Stimulated activated effector memory CD8-positive, alpha-beta T cell treated with anti-CD3 and anti-CD28 coated beads, Interleukin-12 subunit alpha, Interleukin-12 subunit beta, amount 100 ng/mL, for 72 hours (primary cell): ENCODE data around the gene DGLUCY.
"Not testable (repeated sequence)": the region's sequence is repeated elsewhere in the genome, so short reads cannot be mapped to it uniquely, and the experiment has no call there.

Source experiments
- ATAC-seq: fragments of 150-1000 bp; cut with Tn5 transposase; 2 replicates; pipeline ENCODE4 v1.10.0; 2021
- DNase-seq, 2 donors: peaks; one replicate each; pipeline ENCODE4 v3.0.0; 2021 to 2022; ENCODE audit warnings: low spot score in 2 of 2
- H3K27ac Mint-ChIP-seq: one replicate; pipeline ENCODE4 v1.8.0; 2022; ENCODE audit warnings: mild to moderate bottlenecking, mixed read lengths
- H3K36me3 Mint-ChIP-seq: one replicate; pipeline ENCODE4 v1.8.0; 2022; ENCODE audit warnings: mild to moderate bottlenecking, mixed read lengths
- H3K4me1 Mint-ChIP-seq: one replicate; pipeline ENCODE4 v1.8.0; 2022; ENCODE audit warnings: mixed read lengths
- H3K4me3 Mint-ChIP-seq: one replicate; pipeline ENCODE4 v1.8.0; 2022; ENCODE audit warnings: mild to moderate bottlenecking, mixed read lengths
- H3K9me3 Mint-ChIP-seq: one replicate; pipeline ENCODE4 v1.8.0; 2022; ENCODE audit warnings: mixed read lengths

Gene DGLUCY

DNA sequence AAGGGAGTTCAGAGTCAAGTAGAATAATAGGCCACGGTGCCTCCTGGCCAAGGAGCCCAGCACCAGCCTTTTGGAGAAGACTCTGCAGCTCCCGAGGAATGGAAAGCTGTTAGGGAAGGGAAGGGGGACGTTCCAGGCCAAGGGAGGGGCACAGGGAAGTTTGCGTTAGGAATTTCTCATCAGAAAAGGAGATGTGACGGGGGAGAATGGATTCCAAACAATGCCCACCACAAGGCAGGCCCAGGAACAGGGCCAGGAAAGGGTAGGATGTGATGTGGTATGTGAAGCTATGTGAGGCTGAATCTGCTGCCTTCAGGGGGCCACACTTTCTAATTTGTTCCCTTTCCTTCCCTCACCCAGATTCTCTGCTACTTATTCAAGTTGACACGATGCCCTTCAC, 46.0 kb downstream of the DGLUCY start:
- Mint-ChIP-seq H3K36me3 (peaks cover 79% of the 10 kb centered on the region), H3K4me1 (peaks cover 23% of the 10 kb centered on the region), H3K4me3 (no peak overlapping the region), H3K9me3 (no peaks in the 10 kb centered on the region), H3K27ac (peak overlapping the region; percentile 40)
- DNase-seq (no peak), ATAC-seq (no peak)

DNA sequence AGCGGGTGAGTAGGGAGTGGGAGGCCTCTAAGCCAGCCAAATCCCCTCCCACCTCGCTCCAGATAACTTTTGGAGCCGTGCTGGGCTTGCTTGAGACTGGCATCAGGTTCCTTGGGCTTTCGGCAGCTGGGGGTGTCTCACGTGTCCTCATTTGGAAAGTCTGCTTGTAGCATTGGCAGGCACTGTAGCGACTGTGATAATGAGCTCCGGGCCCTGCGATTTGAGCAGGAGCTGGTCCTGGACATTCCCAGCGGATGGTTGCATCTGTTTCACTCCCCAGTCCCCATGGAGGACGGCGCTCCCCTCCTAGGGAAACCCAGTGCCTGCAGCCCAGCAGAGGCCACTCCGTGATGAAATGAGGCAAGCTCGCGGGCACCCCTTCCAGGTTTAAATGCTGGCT, 49.4 kb downstream of the DGLUCY start:
- H3K36me3 Mint-ChIP-seq = peaks cover 88% of the 10 kb centered on the region
- peaks cover 5% of the 10 kb centered on the region for H3K4me1 Mint-ChIP-seq
- H3K9me3 Mint-ChIP-seq = no peaks in the 10 kb centered on the region
- peak overlapping the region; percentile 76 for H3K27ac Mint-ChIP-seq
- ATAC-seq (no peak), DNase-seq (no peak)
- H3K4me3 Mint-ChIP-seq = no peak overlapping the region

DNA sequence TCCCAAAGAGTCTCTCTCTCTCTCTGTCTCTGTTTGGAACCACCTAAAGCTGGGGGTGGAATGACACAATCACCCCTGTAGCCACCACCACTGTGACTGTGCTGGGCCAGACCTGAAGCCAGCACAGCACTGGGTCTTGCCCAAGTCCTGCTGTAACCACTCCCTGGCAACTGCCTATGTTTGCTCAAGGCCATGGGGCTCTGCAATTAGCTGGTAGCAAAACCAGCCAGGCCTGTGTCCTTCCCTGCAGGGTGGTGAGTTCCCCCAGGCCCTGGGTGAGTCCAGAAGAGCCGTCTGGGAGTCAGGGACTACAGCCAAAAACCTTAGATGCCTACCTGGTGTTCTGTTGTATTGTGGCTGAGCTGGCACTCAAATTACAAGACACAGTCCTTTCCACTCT, 50.8 kb downstream of the DGLUCY start:
- no peaks in the 10 kb centered on the region for H3K9me3 Mint-ChIP-seq
- peak overlapping the region; percentile 76 for H3K27ac Mint-ChIP-seq
- H3K4me1 Mint-ChIP-seq = peaks cover 3% of the 10 kb centered on the region
- ATAC-seq (no peak), DNase-seq (no peak)
- H3K4me3 Mint-ChIP-seq = no peak overlapping the region
- H3K36me3 Mint-ChIP-seq = peaks cover 88% of the 10 kb centered on the region

DNA sequence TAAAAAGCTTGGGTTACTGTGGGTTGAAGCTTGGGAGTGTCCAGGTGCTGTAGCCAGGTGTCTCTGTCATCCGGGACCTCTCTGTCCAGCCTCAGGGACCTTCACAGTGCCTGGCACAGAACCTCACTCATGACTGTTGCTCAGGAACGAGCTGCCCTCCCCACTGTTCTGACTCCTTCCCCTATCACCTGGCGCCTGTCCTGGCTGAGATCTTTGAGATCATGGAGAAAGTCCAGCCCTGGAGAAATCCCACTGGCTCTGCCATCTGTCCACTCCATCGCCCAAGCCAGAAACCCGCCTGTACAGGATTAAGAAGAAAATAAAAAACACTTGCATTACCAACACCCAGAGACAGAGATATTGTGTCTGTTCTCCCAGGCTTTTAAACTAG, 53.5 kb downstream of the DGLUCY start:
- H3K27ac Mint-ChIP-seq = peak overlapping the region; percentile 83
- no peaks in the 10 kb centered on the region for H3K4me1 Mint-ChIP-seq
- peaks cover 80% of the 10 kb centered on the region for H3K36me3 Mint-ChIP-seq
- DNase-seq (no peak), ATAC-seq (no peak)
- no peaks in the 10 kb centered on the region for H3K9me3 Mint-ChIP-seq
- H3K4me3 Mint-ChIP-seq = no peak overlapping the region

DNA sequence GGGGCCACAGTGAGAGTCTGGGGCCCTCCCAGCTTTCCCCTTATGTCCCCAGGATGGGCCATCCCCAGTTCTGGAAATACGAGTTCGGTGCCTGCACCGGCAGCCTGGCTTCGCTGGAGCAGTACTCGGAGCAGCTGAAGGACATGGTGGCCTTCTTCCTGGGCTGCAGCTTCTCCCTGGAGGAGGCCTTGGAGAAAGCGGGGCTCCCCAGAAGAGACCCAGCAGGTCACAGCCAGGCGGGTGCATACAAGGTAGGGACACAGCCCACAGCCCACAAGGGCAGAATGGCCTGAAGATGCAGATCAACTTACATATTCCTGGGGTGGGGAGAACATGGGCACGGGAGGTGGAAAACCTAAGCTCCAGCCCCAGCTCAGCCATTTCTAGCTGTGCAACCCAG, 56.1 kb downstream of the DGLUCY start:
- no peak for DNase-seq
- Mint-ChIP-seq H3K4me3 (no peak overlapping the region), H3K27ac (peak overlapping the region; percentile 83), H3K36me3 (peaks cover 85% of the 10 kb centered on the region), H3K4me1 (peaks cover 9% of the 10 kb centered on the region), H3K9me3 (no peaks in the 10 kb centered on the region)
- no peak for ATAC-seq

DNA sequence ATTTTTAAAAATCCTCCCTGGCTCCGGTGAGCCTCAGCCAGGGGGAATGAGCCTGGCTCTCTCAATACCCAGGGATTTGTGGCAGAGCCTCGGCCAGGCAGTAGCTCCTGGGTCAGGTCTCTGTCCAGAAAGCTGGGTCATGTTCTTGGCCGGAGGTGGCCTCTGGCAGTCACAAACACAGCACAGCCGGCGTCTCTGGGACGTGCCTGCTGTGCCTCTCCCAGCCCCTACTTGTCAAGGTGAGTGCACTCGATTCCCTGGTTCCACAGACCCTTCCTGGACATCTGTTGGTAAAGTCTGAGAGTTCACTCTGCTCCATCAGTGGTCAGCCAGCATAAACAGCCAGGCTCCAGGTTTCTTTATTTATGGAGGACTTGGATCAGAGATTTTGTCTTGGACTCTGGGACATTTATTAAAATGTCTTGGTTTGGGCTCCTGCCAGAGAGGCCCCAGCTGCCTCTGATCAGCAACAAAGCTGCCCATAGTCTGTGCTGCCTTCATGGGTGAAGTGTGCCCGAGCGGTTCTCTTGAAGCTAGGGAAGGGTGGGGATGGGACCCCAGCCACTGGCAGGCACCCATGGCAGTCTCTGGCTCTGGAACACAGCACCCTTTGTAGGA, 56.7 kb downstream of the DGLUCY start:
- DNase-seq (no peak), ATAC-seq (no peak)
- peaks cover 85% of the 10 kb centered on the region for H3K36me3 Mint-ChIP-seq
- H3K4me1 Mint-ChIP-seq = peaks cover 9% of the 10 kb centered on the region
- no peaks in the 10 kb centered on the region for H3K9me3 Mint-ChIP-seq
- peak overlapping the region; percentile 83 for H3K27ac Mint-ChIP-seq
- H3K4me3 Mint-ChIP-seq = no peak overlapping the region

DNA sequence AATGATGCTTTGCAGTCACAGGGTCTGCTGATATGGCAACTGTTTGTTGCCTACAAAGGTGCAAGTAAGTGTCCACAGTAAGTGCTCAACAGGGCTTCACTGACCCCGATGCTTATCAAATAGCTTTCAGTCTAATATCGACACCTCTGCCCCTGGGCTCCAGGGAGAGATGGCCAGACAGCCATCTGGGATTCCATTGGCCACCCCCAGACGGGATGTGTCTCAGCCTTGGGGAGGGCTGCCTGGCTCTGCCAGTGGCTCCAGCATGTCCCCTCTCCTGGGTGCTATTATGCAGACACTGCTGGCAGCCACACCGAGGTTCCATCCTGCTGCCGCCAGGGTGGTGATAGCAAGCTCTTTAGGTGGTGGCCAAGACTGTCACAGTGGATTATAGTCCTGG, 57.4 kb downstream of the DGLUCY start:
- Mint-ChIP-seq H3K4me1 (peaks cover 9% of the 10 kb centered on the region), H3K36me3 (peaks cover 84% of the 10 kb centered on the region), H3K4me3 (no peak overlapping the region), H3K27ac (peak overlapping the region; percentile 26), H3K9me3 (no peaks in the 10 kb centered on the region)
- ATAC-seq (no peak), DNase-seq (no peak)

DNA sequence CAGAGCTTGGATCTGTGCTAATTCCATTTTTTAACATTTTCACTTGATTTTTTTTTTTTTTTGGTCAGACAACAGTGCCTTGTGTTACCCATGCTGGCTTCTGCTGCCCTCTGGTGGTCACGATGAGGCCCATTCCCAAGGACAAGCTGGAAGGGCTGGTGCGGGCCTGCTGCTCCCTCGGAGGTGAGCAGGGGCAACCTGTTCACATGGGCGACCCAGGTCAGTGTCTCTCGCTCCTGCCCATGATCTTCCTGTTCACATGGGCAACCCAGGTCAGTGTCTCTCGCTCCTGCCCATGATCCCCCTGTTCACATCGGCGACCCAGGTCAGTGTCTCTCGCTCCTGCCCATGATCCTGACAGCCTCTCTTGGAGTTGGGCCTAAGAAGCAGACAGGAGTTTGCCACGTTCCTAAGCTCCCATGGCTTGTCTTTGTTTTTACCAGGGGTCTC, 59.4 kb downstream of the DGLUCY start:
- DNase-seq (peak; percentile 65 to 80), ATAC-seq (peak; percentile 79)

DNA sequence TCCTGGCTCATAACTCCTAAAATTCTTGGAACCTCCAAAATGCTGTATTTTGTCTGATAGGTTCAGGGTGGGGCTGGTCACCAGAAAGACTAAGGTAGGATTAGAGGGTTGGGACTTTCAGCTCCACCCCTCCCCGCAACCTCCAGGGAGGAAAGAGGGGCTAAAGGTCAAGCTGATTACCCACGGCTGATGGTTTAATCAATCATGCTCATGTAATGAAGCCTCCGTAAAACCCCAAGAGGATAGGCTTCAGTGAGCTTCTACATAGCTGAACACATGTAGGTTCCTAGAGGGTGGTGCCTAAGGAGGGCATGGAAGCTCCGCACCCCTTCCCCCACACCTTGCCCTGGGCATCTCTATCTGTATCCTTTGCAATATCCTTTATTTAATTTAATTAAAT, 60.0 kb downstream of the DGLUCY start:
- Mint-ChIP-seq H3K9me3 (no peaks in the 10 kb centered on the region), H3K4me3 (no peak overlapping the region), H3K4me1 (peaks cover 27% of the 10 kb centered on the region), H3K36me3 (peaks cover 74% of the 10 kb centered on the region), H3K27ac (no peak overlapping the region)
- no peak for DNase-seq
- ATAC-seq = no peak

More for the DNA sequence above, 59.4 kb downstream of the DGLUCY start:
- H3K9me3 Mint-ChIP-seq = no peaks in the 10 kb centered on the region
- H3K4me1 Mint-ChIP-seq = peaks cover 27% of the 10 kb centered on the region
- peak overlapping the region; percentile 27 for H3K27ac Mint-ChIP-seq
- H3K36me3 Mint-ChIP-seq = peaks cover 77% of the 10 kb centered on the region
- no peak overlapping the region for H3K4me3 Mint-ChIP-seq

DNA sequence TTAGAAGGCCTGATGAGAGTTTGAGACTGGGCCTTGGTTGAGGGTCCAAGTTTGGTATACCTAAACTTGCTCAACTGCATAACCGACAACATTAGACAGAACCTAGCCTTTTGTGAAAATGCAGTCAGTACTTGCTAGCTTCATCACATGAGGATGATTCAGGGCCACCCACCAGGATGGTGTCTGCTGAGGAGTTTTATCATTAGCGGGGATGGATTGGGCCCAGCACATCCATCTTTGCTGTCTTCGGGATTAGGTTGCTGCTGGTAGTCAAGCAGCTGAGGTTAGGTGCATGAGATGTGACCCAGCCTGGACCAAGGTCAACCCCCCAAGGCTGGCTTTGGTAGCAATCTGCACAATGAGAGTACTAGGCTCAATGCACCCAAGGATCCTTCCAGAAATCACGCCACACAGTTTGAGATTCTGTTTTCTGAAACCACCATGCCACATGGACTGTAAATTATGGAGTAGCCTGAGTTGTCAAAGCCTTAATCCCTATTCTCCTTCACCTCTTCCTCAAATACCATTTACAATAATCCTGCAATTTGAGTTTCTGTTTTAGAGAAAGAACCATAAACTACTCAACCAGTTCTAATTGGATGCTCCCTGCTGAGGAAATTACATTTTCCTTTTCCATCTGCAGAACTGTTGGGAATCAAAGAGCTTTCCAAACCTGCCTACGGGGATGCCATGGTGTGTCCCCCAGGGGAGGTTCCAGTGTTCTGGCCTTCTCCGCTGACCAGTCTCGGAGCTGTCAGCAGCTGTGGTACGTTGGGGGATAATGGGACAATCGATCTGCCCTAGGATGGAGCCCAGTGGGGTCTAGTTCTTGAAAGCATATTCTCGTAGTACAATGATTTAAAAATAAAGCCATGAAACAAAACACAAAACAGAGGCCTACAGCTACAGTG, 61.7 kb downstream of the DGLUCY start:
- Mint-ChIP-seq H3K27ac (peak overlapping the region; percentile 67), H3K4me3 (no peak overlapping the region), H3K9me3 (no peaks in the 10 kb centered on the region), H3K4me1 (peaks cover 27% of the 10 kb centered on the region), H3K36me3 (peaks cover 70% of the 10 kb centered on the region)
- DNase-seq = no peak
- no peak for ATAC-seq

DNA sequence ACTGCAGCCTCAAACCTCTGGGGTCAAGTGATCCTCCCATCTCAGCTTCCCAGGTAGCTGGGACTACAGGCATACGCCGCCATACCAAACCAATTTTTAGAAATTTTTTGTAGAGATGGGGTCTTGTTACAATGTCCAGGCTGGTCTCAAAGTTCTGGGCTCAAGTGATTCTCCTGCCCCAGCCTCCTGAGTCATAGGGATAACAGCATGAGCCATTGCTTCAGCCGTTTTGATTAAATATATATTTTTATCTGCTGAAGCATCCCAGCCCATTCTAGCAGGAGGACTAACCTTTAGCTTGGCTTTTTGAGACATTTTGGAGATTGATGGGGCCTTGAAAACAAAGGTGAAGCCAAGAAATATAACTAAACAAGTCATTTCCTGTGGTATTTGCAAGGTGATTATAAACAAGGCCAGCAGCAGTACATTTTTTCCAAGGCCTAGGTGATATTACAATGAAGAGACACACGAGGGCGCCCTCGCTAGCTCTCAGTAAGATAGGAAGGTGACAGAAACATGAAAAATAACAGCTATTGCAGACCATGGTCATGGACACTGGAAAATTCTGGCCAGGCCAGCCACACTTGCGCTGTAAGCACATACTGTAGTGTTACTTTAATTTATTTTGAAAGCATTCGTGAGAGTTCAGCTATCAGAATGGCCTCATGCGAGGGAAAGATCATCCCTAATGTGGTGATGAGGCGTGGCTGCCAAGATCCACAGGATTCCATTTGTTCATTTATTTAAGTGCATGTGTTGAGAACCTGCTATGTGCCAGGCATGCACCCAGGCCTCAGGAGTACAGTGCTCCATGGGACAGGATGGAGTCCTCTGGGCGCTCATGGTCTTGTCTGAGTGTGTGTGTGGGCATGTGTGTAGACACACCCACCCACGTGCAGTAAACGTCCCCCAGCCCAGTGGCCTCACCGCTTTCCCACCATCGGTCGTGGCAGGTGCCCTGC, 63.5 kb downstream of the DGLUCY start:
- ATAC-seq (peak; percentile 85), DNase-seq (peak; percentile 35 to 74)
- Mint-ChIP-seq H3K9me3 (no peaks in the 10 kb centered on the region), H3K27ac (peak overlapping the region; percentile 93), H3K4me3 (peak overlapping the region; percentile 4), H3K36me3 (peaks cover 78% of the 10 kb centered on the region), H3K4me1 (peaks cover 27% of the 10 kb centered on the region)

DNA sequence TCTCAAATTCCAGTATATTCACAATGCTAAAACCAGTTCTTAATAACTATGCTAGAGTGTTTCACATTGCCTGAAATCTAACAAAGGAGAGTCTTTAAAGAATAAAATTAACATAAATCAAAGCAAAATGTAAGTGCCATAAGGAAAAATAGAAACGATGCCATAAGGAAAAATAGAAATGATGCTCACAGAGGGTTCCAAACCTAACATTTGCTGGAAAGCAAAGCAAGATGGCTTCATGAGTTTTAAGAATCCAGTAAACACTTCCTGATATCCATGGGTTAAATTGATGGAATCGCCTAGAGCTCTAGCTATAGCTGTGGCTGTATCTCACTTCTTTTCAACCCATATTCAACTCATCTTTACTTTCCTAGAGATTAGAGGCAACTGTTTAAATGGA, 66.7 kb downstream of the DGLUCY start:
- no peak overlapping the region for H3K4me3 Mint-ChIP-seq
- H3K27ac Mint-ChIP-seq = peak overlapping the region; percentile 37
- no peak for ATAC-seq
- H3K36me3 Mint-ChIP-seq = peaks cover 79% of the 10 kb centered on the region
- DNase-seq = no peak
- peaks cover 18% of the 10 kb centered on the region for H3K4me1 Mint-ChIP-seq
- H3K9me3 Mint-ChIP-seq = no peaks in the 10 kb centered on the region

DNA sequence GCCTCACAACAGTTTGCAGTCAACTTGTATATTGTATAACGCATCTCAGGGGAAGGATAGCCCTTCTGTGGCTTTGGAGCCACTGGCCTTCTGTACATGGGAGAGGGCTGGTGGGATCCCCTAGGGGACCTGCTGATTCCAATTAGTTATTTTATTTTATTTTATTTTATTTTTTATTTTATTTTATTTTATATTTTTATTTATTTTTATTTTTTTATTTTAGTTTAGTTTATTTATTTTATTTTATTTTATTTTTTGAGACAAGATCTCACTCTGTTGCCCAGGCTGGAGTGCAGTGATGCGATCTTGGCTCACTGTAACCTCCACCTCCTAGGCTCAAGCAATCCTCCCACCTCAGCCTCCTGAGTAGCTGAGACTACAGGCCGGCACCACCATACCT, 68.9 kb downstream of the DGLUCY start:
- not testable (repeated sequence) for H3K4me1 Mint-ChIP-seq, H3K27ac Mint-ChIP-seq, DNase-seq, H3K4me3 Mint-ChIP-seq, H3K9me3 Mint-ChIP-seq, ATAC-seq
- peaks cover 82% of the 10 kb centered on the region for H3K36me3 Mint-ChIP-seq

DNA sequence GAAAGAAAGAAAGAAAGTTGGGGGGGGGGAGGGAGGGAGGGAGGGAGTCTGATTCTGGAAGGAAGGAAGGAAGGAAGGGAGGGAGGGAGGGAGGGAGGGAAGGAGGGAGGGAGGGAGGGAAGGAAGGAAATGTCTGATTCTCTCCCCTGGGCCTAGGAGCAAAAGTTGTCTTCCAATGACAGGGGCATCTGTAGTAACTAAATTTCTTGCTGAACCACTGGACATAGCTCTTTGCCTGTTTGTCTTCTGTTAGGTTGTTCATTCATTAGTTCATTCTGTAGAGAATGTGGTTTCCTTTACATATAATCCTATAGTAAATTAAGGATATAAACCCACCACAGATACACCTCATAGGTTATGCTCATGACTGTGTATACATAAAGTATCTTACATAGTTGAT, 70.7 kb downstream of the DGLUCY start:
- Mint-ChIP-seq H3K4me3 (no peak overlapping the region), H3K36me3 (peaks cover 91% of the 10 kb centered on the region), H3K9me3 (no peaks in the 10 kb centered on the region), H3K27ac (peak overlapping the region; percentile 60), H3K4me1 (no peaks in the 10 kb centered on the region)
- DNase-seq (no peak), ATAC-seq (no peak)

DNA sequence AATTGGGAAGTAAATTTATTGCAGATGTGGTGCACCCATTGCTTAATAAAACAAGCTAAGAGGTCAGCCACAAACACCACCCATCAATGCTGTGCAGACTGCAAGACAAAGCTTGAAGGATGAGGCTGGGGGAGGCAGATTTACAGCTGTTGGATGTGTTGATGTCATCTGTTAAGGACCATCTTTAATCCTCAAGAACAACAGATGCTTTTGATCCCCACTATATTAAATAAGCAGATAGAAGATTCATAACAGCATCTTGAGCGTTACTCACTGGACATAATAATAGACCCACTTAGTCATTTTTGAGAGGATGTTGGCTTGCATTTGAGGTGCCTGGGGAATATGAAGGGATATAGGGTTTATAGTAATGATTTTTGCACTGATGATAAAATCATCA, 71.8 kb downstream of the DGLUCY start:
- Mint-ChIP-seq H3K4me3 (no peak overlapping the region), H3K4me1 (peaks cover 7% of the 10 kb centered on the region), H3K36me3 (peaks cover 93% of the 10 kb centered on the region), H3K27ac (no peak overlapping the region), H3K9me3 (no peaks in the 10 kb centered on the region)
- ATAC-seq (no peak), DNase-seq (no peak)
